OCI-LY1 (cell line): ENCODE data around the gene SLC35F3.

Experiments used
- H2AFZ ChIP-seq: fragments of 200-600 bp; sonication (generic), shearing (Covaris generic); 2 replicates; pipeline ENCODE4 v1.6.0; 2014; ENCODE audit warnings: antibody characterized with exemption, mild to moderate bottlenecking, low read length
- H3F3A ChIP-seq: fragments of 200-600 bp; sonication (generic), shearing (Covaris generic); 2 replicates; pipeline ENCODE4 v1.6.0; 2014; ENCODE audit warnings: mild to moderate bottlenecking, antibody characterized with exemption, low read length, moderate library complexity; ENCODE audit not compliant: insufficient read depth
- H3K27ac ChIP-seq: fragments of 200-600 bp; sonication (generic); 2 replicates; pipeline ENCODE4 v1.5.1; 2014; ENCODE audit warnings: low read length, mixed run types, mild to moderate bottlenecking, low read depth; ENCODE audit not compliant: poor library complexity, severe bottlenecking
- H3K27me3 ChIP-seq: fragments of 200-600 bp; sonication (generic); 2 replicates; pipeline ENCODE4 v1.6.0; 2014; ENCODE audit warnings: antibody characterized with exemption, mild to moderate bottlenecking, low read length, moderate library complexity; ENCODE audit not compliant: insufficient read depth
- H3K36me3 ChIP-seq: fragments of 200-600 bp; sonication (generic); 2 replicates; pipeline ENCODE4 v1.6.1; 2014; ENCODE audit warnings: mild to moderate bottlenecking, antibody characterized with exemption, low read length, moderate library complexity, mixed read lengths; ENCODE audit not compliant: insufficient read depth
- H3K4me1 ChIP-seq: fragments of 200-600 bp; sonication (generic); 2 replicates; pipeline ENCODE4 v1.5.1; 2014; ENCODE audit warnings: mild to moderate bottlenecking, low read length, moderate library complexity; ENCODE audit not compliant: insufficient read depth, severe bottlenecking
- H3K4me2 ChIP-seq: fragments of 200-600 bp; sonication (generic), shearing (Covaris generic); 2 replicates; pipeline ENCODE4 v1.6.1; 2014; ENCODE audit warnings: low read length
- H3K4me3 ChIP-seq: fragments of 200-600 bp; sonication (generic); 2 replicates; pipeline ENCODE4 v1.5.1; 2014; ENCODE audit warnings: low read length, low read depth, mild to moderate bottlenecking, mixed read lengths; ENCODE audit not compliant: poor library complexity, severe bottlenecking
- H3K79me2 ChIP-seq: fragments of 200-600 bp; shearing (Covaris generic); 2 replicates; pipeline ENCODE4 v1.6.1; 2016; ENCODE audit warnings: mixed run types, low read length, mixed read lengths; ENCODE audit not compliant: insufficient read depth
- H3K9ac ChIP-seq: fragments of 200-600 bp; sonication (generic), shearing (Covaris generic); 2 replicates; pipeline ENCODE4 v1.6.1; 2014; ENCODE audit warnings: mild to moderate bottlenecking, low read length, mixed read lengths
- H3K9me2 ChIP-seq: fragments of 200-600 bp; sonication (generic), shearing (Covaris generic); 2 replicates; pipeline ENCODE4 v1.6.1; 2014; ENCODE audit warnings: low read depth, mild to moderate bottlenecking, low read length, mixed read lengths
- H3K9me3 ChIP-seq: fragments of 200-600 bp; shearing (Covaris generic); 2 replicates; pipeline ENCODE4 v1.6.1; 2014; ENCODE audit warnings: low read length, mixed read lengths
- H4K20me1 ChIP-seq: fragments of 200-600 bp; sonication (generic), shearing (Covaris generic); 2 replicates; pipeline ENCODE4 v1.6.0; 2016; ENCODE audit warnings: mild to moderate bottlenecking, low read length; ENCODE audit not compliant: insufficient read depth
- EZH2 ChIP-seq: fragments of 200-600 bp; sonication (generic), shearing (Covaris generic); IDR thresholded peaks from 2 replicates; pipeline ENCODE4 v1.8.0; 2017; ENCODE audit warnings: borderline replicate concordance, mixed run types, mild to moderate bottlenecking, antibody characterized with exemption, low read length, moderate library complexity, mixed read lengths
- TF ChIP-seq, protein P1 (sequence below): fragments of 200-600 bp; sonication (generic), shearing (Covaris generic); IDR thresholded peaks from 2 replicates; pipeline ENCODE4 v1.5.1; 2017; ENCODE audit warnings: mild to moderate bottlenecking, antibody characterized with exemption, low read length, moderate library complexity, mixed read lengths

Gene SLC35F3

DNA sequence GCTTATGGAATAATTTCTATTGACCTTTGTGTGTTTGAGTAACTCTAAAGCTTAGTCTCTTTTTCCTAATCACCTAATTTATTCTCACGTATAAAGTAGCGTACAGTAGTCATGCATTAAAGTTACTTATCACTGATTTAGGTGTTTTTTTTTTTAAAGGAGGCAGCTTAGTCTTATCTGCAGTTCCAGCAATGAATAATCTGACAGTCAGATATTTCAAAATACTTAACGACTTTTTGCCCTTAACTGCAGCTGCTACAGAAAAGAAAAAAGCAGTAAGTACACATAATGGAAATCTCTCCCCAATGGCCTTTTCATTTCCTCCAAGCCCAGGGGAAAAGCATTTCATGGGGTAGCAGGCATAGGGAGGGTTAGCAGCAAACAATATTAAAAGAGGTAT lies 54.6 kb downstream of the SLC35F3 start:
- no peaks in the 10 kb centered on the region for H4K20me1 ChIP-seq
- no peak overlapping the region for H3K4me2 ChIP-seq
- no peak overlapping the region for H3K4me3 ChIP-seq
- H3K27ac ChIP-seq = no peak overlapping the region
- H3K4me1 ChIP-seq = no peaks in the 10 kb centered on the region
- TF ChIP-seq, protein P1, sequence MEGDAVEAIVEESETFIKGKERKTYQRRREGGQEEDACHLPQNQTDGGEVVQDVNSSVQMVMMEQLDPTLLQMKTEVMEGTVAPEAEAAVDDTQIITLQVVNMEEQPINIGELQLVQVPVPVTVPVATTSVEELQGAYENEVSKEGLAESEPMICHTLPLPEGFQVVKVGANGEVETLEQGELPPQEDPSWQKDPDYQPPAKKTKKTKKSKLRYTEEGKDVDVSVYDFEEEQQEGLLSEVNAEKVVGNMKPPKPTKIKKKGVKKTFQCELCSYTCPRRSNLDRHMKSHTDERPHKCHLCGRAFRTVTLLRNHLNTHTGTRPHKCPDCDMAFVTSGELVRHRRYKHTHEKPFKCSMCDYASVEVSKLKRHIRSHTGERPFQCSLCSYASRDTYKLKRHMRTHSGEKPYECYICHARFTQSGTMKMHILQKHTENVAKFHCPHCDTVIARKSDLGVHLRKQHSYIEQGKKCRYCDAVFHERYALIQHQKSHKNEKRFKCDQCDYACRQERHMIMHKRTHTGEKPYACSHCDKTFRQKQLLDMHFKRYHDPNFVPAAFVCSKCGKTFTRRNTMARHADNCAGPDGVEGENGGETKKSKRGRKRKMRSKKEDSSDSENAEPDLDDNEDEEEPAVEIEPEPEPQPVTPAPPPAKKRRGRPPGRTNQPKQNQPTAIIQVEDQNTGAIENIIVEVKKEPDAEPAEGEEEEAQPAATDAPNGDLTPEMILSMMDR = no peak
- TF ChIP-seq EZH2 = no peak
- H3K9me2 ChIP-seq = no peaks in the 10 kb centered on the region
- H3K9me3 ChIP-seq = no peaks in the 10 kb centered on the region
- H3K9ac ChIP-seq = no peak overlapping the region
- no peaks in the 10 kb centered on the region for H3K36me3 ChIP-seq
- no peaks in the 10 kb centered on the region for H3K79me2 ChIP-seq
- no peaks in the 10 kb centered on the region for H3K27me3 ChIP-seq
- H2AFZ ChIP-seq = no peak overlapping the region
- H3F3A ChIP-seq = no peaks in the 10 kb centered on the region

DNA sequence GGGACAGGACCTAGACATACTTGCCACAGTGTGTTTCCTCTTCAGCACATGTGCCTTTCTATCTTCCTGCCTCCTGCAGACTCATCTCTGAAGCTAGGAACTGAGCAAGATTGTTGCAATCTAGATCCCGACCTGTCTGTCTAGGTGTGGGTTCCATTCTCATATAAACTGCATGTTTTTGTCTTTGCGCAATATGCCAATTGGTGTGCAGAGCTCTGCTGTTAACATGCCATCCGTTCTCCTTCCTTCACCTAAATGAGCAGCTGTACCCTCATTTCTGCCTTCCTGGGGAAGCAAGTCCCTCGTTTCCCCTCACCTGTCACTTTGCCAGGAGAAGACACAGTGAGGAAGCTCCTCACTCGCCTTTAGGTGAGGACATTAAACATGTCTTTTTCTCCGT lies 55.5 kb downstream of the SLC35F3 start:
- Histone ChIP-seq H3K27me3 (no peaks in the 10 kb centered on the region), H3F3A (no peaks in the 10 kb centered on the region), H3K79me2 (no peaks in the 10 kb centered on the region), H3K9me2 (no peaks in the 10 kb centered on the region), H3K27ac (no peak overlapping the region), H2AFZ (no peak overlapping the region), H4K20me1 (no peaks in the 10 kb centered on the region), H3K9ac (no peak overlapping the region), H3K4me3 (no peak overlapping the region), H3K4me2 (no peak overlapping the region), H3K36me3 (no peaks in the 10 kb centered on the region), H3K4me1 (no peaks in the 10 kb centered on the region), H3K9me3 (no peaks in the 10 kb centered on the region)
- no peak for TF ChIP-seq EZH2
- TF ChIP-seq, protein P1 = no peak

DNA sequence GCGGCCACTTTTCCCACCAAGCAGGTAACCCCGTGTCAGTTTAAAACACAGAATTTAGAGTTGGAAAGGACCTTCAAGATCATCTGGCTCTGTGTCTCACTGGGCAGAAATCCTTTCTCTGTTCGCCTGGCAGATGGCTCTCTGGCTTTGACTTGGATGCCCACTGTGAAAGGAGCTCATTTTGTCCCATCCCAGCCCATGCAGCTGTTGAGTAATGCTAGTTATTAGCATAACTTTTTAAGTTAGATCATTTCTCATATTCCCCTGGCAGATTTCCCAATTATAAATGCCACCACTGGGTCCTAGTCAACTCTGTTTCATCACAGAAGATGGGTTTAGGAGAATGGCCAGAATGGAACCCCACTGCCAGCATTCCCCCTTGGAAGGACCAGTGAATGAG lies 55.9 kb downstream of the SLC35F3 start:
- H3K27ac ChIP-seq = no peak overlapping the region
- no peaks in the 10 kb centered on the region for H3K27me3 ChIP-seq
- H3K4me1 ChIP-seq = no peaks in the 10 kb centered on the region
- no peaks in the 10 kb centered on the region for H3K9me2 ChIP-seq
- no peak overlapping the region for H3K4me2 ChIP-seq
- H3K4me3 ChIP-seq = no peak overlapping the region
- H3K9me3 ChIP-seq = no peaks in the 10 kb centered on the region
- H3K9ac ChIP-seq = no peak overlapping the region
- H4K20me1 ChIP-seq = no peaks in the 10 kb centered on the region
- no peak for TF ChIP-seq EZH2
- TF ChIP-seq, protein P1 = no peak
- H3K79me2 ChIP-seq = no peaks in the 10 kb centered on the region
- H3F3A ChIP-seq = no peaks in the 10 kb centered on the region
- H2AFZ ChIP-seq = no peak overlapping the region
- no peaks in the 10 kb centered on the region for H3K36me3 ChIP-seq
